OCI-LY7 (cell line): ENCODE data around the gene MLX. TPM values are rescaled to one million over a fixed set of nuclear protein-coding genes. Genes with fewer than 3 reads are reported as not detected.

ENCODE experiments used
- BruUV-seq: library from RNA; stranded (reverse); fragments of 400-500 nt; replicated peaks from 2 replicates; lab custom pipeline; 2021; lab: Mats Ljungman, UMichigan
- CTCF ChIA-PET: fragments of 300-600 bp; sonication (Branson Sonifier 250); formaldehyde crosslinking; loops from one replicate; lab custom pipeline; 2022; ENCODE audit warnings: antibody characterized with exemption; ENCODE audit not compliant: unreplicated experiment; lab: Charles Lee
- POLR2A ChIA-PET: fragments of 300-600 bp; sonication (Branson Sonifier 250); formaldehyde crosslinking; loops from one replicate; lab custom pipeline; 2022; ENCODE audit warnings: antibody characterized with exemption; lab: Charles Lee
- DNase-seq: peaks from one replicate; pipeline ENCODE4 v3.0.0-alpha.2; 2015; ENCODE audit warnings: low spot score
- H2AFZ ChIP-seq: fragments of 200-600 bp; sonication (generic), shearing (Covaris generic); 2 replicates; pipeline ENCODE4 v1.6.1; 2014; ENCODE audit warnings: mild to moderate bottlenecking, antibody characterized with exemption, low read length, moderate library complexity
- H3K27ac ChIP-seq: fragments of 200-600 bp; sonication (generic); 2 replicates; pipeline ENCODE4 v1.5.1; 2014; ENCODE audit warnings: mixed run types, low read depth, mild to moderate bottlenecking, moderate library complexity, low read length, inconsistent platforms; ENCODE audit not compliant: poor library complexity, severe bottlenecking
- H3K36me3 ChIP-seq: fragments of 200-600 bp; sonication (generic); 2 replicates; pipeline ENCODE4 v1.6.1; 2014; ENCODE audit warnings: mild to moderate bottlenecking, antibody characterized with exemption, low read length, moderate library complexity, mixed read lengths; ENCODE audit not compliant: insufficient read depth
- H3K4me1 ChIP-seq: fragments of 200-600 bp; sonication (generic); 2 replicates; pipeline ENCODE4 v1.5.1; 2014; ENCODE audit warnings: mild to moderate bottlenecking, low read length; ENCODE audit not compliant: insufficient read depth, poor library complexity, severe bottlenecking
- H3K4me2 ChIP-seq: fragments of 200-600 bp; sonication (generic); 2 replicates; pipeline ENCODE4 v1.6.1; 2014; ENCODE audit warnings: mild to moderate bottlenecking, low read length
- H3K4me3 ChIP-seq: fragments of 200-600 bp; sonication (generic); 2 replicates; pipeline ENCODE4 v1.5.1; 2014; ENCODE audit warnings: mild to moderate bottlenecking, low read depth, low read length; ENCODE audit not compliant: poor library complexity, severe bottlenecking
- H3K79me2 ChIP-seq: fragments of 200-600 bp; sonication (generic); 2 replicates; pipeline ENCODE4 v1.6.1; 2016; ENCODE audit warnings: low read depth, mild to moderate bottlenecking, low read length, moderate library complexity, mixed read lengths; ENCODE audit not compliant: insufficient read depth
- H3K9me2 ChIP-seq: fragments of 200-600 bp; sonication (generic); 2 replicates; pipeline ENCODE4 v1.6.1; 2016; ENCODE audit warnings: mild to moderate bottlenecking, low read length, mixed read lengths; ENCODE audit not compliant: insufficient read depth
- H3K9me3 ChIP-seq: fragments of 200-600 bp; sonication (generic); 2 replicates; pipeline ENCODE4 v1.6.1; 2014; ENCODE audit warnings: mild to moderate bottlenecking, mixed run types, low read length, mixed read lengths
- H4K20me1 ChIP-seq: fragments of 200-600 bp; sonication (generic); 2 replicates; pipeline ENCODE4 v1.6.1; 2014; ENCODE audit warnings: mild to moderate bottlenecking, antibody characterized with exemption, low read length, moderate library complexity, mixed read lengths; ENCODE audit not compliant: insufficient read depth
- EZH2phosphoT487 ChIP-seq: fragments of 200-600 bp; sonication (generic); IDR thresholded peaks from 2 replicates; pipeline ENCODE4 v1.6.1; 2018; ENCODE audit warnings: low read depth, borderline replicate concordance, mild to moderate bottlenecking, mixed run types, antibody characterized with exemption, low read length, moderate library complexity, mixed read lengths
- intact Hi-C: fragments of 100-400 bp; cut with micrococcal nuclease; formaldehyde crosslinking; loops from one replicate; pipeline ENCODE4 v1.10.0; 2022; ENCODE audit not compliant: unreplicated experiment
- total RNA-seq, 2 experiments: library from RNA; depleted of rRNA in 1 of 2; stranded (reverse); fragments of >200 nt in 1 of 2; shearing (Covaris generic) in 1 of 2; gene quantifications; 2 replicates each; pipeline ENCODE4 v1.2.3, GENCODE V29; 2014 to 2022
- TF ChIP-seq, protein P1 (sequence below): fragments of 200-600 bp; sonication (generic); conservative IDR thresholded peaks from 2 replicates; pipeline ENCODE4 v1.5.1; 2014; ENCODE audit warnings: mild to moderate bottlenecking, antibody characterized with exemption, low read length, moderate library complexity, mixed read lengths

Gene MLX
- total RNA-seq, 2 experiments from 2014 or later, result 33.6 to 51.2 TPM

GRCh38 chr17:42574463-42574862 lies 7.6 kb downstream of the MLX start:
- no peak overlapping the region for H3K4me3 ChIP-seq
- TF ChIP-seq, protein P1, sequence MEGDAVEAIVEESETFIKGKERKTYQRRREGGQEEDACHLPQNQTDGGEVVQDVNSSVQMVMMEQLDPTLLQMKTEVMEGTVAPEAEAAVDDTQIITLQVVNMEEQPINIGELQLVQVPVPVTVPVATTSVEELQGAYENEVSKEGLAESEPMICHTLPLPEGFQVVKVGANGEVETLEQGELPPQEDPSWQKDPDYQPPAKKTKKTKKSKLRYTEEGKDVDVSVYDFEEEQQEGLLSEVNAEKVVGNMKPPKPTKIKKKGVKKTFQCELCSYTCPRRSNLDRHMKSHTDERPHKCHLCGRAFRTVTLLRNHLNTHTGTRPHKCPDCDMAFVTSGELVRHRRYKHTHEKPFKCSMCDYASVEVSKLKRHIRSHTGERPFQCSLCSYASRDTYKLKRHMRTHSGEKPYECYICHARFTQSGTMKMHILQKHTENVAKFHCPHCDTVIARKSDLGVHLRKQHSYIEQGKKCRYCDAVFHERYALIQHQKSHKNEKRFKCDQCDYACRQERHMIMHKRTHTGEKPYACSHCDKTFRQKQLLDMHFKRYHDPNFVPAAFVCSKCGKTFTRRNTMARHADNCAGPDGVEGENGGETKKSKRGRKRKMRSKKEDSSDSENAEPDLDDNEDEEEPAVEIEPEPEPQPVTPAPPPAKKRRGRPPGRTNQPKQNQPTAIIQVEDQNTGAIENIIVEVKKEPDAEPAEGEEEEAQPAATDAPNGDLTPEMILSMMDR, result no peak
- no peak for TF ChIP-seq EZH2phosphoT487
- DNase-seq, result no peak
- H3K4me1 ChIP-seq, result peaks cover 33% of the 10 kb centered on the region
- peaks cover 80% of the 10 kb centered on the region for H3K36me3 ChIP-seq
- no peak overlapping the region for H2AFZ ChIP-seq
- CTCF ChIA-PET, result interaction anchor here (0.6 kb wide), 1 partner anchor 37 kb away, joined by 3 read pairs; no protein-coding TSS in a partner anchor
- BruUV-seq, result no TSS peak
- POLR2A ChIA-PET, result interaction anchor here (0.6 kb wide), 1 partner anchor 30 kb away, joined by 3 read pairs; no protein-coding TSS in a partner anchor
- H3K9me2 ChIP-seq, result no peaks in the 10 kb centered on the region
- H3K79me2 ChIP-seq, result peaks cover 21% of the 10 kb centered on the region
- H3K9me3 ChIP-seq, result no peaks in the 10 kb centered on the region
- no peak overlapping the region for H3K27ac ChIP-seq
- H3K4me2 ChIP-seq, result no peak overlapping the region
- intact Hi-C loops, result loop anchor here (10.0 kb wide), 1 partner anchor 250 kb away; the partner anchor contains the start of gene BECN1
- peaks cover 4% of the 10 kb centered on the region; the same call in 1 of the 2 replicates for H4K20me1 ChIP-seq

GRCh38 chr17:42577140-42577531 lies 10.2 kb downstream of the MLX start:
- ChIA-PET CTCF (interaction anchor here (1.5 to 2.3 kb wide), 2 partner anchors 10 to 104 kb away, joined by 8 to 9 read pairs; partner anchors contain the start of genes CCR10 and MLX), POLR2A (interaction anchor here (0.9 to 2.8 kb wide), 6 partner anchors 11 to 162 kb away, joined by 4 to 12 read pairs (median 6); partner anchors contain the start of genes RETREG3 and TUBG1)
- H3K4me1 ChIP-seq, result peaks cover 48% of the 10 kb centered on the region
- no TSS peak for BruUV-seq
- TF ChIP-seq, protein P1, result no peak
- no peak for TF ChIP-seq EZH2phosphoT487
- intact Hi-C loops, result loop anchor here (2.0 to 10.0 kb wide), 2 partner anchors 28 to 248 kb away; partner anchors contain the start of gene BECN1
- peak overlapping the region; percentile 93 for H3K27ac ChIP-seq
- DNase-seq, result peak; percentile 39
- H3K9me2 ChIP-seq, result no peaks in the 10 kb centered on the region
- H3K4me3 ChIP-seq, result peak overlapping the region; percentile 84
- peaks cover 4% of the 10 kb centered on the region; the same call in 1 of the 2 replicates for H4K20me1 ChIP-seq
- peaks cover 21% of the 10 kb centered on the region for H3K79me2 ChIP-seq
- H3K36me3 ChIP-seq, result peaks cover 78% of the 10 kb centered on the region
- peak overlapping the region; percentile 97 for H3K4me2 ChIP-seq
- peak overlapping the region; percentile 10; the same call in 1 of the 2 replicates for H2AFZ ChIP-seq
- H3K9me3 ChIP-seq, result no peaks in the 10 kb centered on the region
